GM12878 (cell line): ENCODE results near the gene KCND2. TPM values are rescaled to one million over a fixed set of nuclear protein-coding genes. Genes with fewer than 3 reads are reported as not detected.

Source experiments
- ATAC-seq: fragments of 200-7000 bp; cut with Tn5 transposase; 3 replicates; pipeline ENCODE4 v1.9.1; 2020; ENCODE audit warnings: mild to moderate bottlenecking, moderate library complexity
- BruUV-seq: library from RNA; stranded (reverse); fragments of 400-500 nt; replicated peaks from 2 replicates; lab custom pipeline; 2021; lab: Mats Ljungman, UMichigan
- CTCF ChIA-PET: fragments of 300-600 bp; sonication (Branson Sonifier 250); formaldehyde crosslinking; extraction: SDS; loops from one replicate; lab custom pipeline; 2021; ENCODE audit warnings: inconsistent platforms; lab: Yijun Ruan, JAX
- POLR2A ChIA-PET: fragments of 350-600 bp; formaldehyde crosslinking; extraction: SDS; loops from one replicate; lab custom pipeline; 2021; ENCODE audit warnings: inconsistent platforms; lab: Charles Lee
- RAD21 ChIA-PET: fragments of 300-600 bp; sonication (Branson Sonifier 250); formaldehyde crosslinking; loops from one replicate; lab custom pipeline; 2023; ENCODE audit warnings: antibody characterized with exemption; ENCODE audit not compliant: unreplicated experiment; lab: Charles Lee
- SMC1A ChIA-PET: fragments of 300-600 bp; sonication (Branson Sonifier 250); formaldehyde crosslinking; loops from one replicate; lab custom pipeline; 2023; ENCODE audit not compliant: unreplicated experiment, uncharacterized antibody; lab: Charles Lee
- DNase-seq: peaks from one replicate; pipeline ENCODE4 v3.0.0-alpha.2; 2011; ENCODE audit warnings: low read depth, low spot score
- FAIRE-seq: peaks from 3 replicates; lab custom pipeline; 2011; peaks lifted over from hg19 to GRCh38; lab: Jason Lieb, UNC
- H2AFZ ChIP-seq: 2 replicates; pipeline ENCODE4 v1.6.0; 2011; ENCODE audit warnings: low read depth, low read length, control low read depth; ENCODE audit not compliant: control insufficient read depth
- H3K27ac ChIP-seq: 2 replicates; pipeline ENCODE4 v1.5.1; 2011; ENCODE audit warnings: control low read depth; ENCODE audit not compliant: control insufficient read depth, insufficient read depth
- H3K27me3 ChIP-seq, 2 experiments: replicated peaks in 1 of 2; 2 replicates each; pipeline versions ENCODE4 v1.6.0 to v1.6.1; 2011; ENCODE audit warnings: low read length in 1 of 2; ENCODE audit not compliant: control insufficient read depth in 2 of 2, insufficient read depth in 2 of 2
- H3K36me3 ChIP-seq, 2 experiments: 2 replicates each; pipeline ENCODE4 v1.5.1; 2011; ENCODE audit warnings: low read length in 1 of 2; ENCODE audit not compliant: control insufficient read depth in 2 of 2, insufficient read depth in 2 of 2
- H3K4me1 ChIP-seq: 2 replicates; pipeline ENCODE4 v1.6.1; 2011; ENCODE audit warnings: mild to moderate bottlenecking, low read length, moderate library complexity, mixed read lengths; ENCODE audit not compliant: control insufficient read depth, insufficient read depth
- H3K4me2 ChIP-seq: 2 replicates; pipeline ENCODE4 v1.6.0; 2011; ENCODE audit warnings: control low read depth; ENCODE audit not compliant: control insufficient read depth, insufficient read depth
- H3K4me3 ChIP-seq: fragments of 200-600 bp; sonication (generic); 2 replicates; pipeline ENCODE4 v1.5.1; 2016
- H3K79me2 ChIP-seq: 2 replicates; pipeline ENCODE4 v1.6.0; 2011; ENCODE audit warnings: low read length; ENCODE audit not compliant: control insufficient read depth, insufficient read depth
- H3K9ac ChIP-seq: 2 replicates; pipeline ENCODE4 v1.8.0; 2011; ENCODE audit warnings: low read length, control low read depth, mixed read lengths; ENCODE audit not compliant: control insufficient read depth, insufficient read depth
- H3K9me3 ChIP-seq: replicated peaks from 3 replicates; pipeline ENCODE4 v1.5.1; 2011; ENCODE audit warnings: mild to moderate bottlenecking, low read length; ENCODE audit not compliant: control insufficient read depth, insufficient read depth
- H4K20me1 ChIP-seq: 2 replicates; pipeline ENCODE4 v1.6.0; 2011; ENCODE audit not compliant: control insufficient read depth, insufficient read depth
- BACH1 ChIP-seq: fragments of 450-650 bp; IDR thresholded peaks from 2 replicates; pipeline ENCODE4 v1.6.1; 2017; ENCODE audit warnings: mild to moderate bottlenecking, borderline replicate concordance
- BRCA1 ChIP-seq: IDR thresholded peaks from 2 replicates; pipeline ENCODE4 v1.6.1; 2011; ENCODE audit warnings: low read depth, low read length, improper control_type of control experiment
- CEBPB ChIP-seq, 2 experiments: fragments of 150-350 bp in 1 of 2; IDR thresholded peaks; 2 replicates each; pipeline ENCODE4 v1.6.1; 2012 to 2014; ENCODE audit warnings: low read depth in 2 of 2, low read length in 2 of 2, borderline replicate concordance in 1 of 2, inconsistent platforms in 1 of 2
- CHD1 ChIP-seq: IDR thresholded peaks from 2 replicates; pipeline ENCODE4 v1.6.1; 2012; ENCODE audit warnings: low read depth, low read length, improper control_type of control experiment
- DPF2 ChIP-seq: fragments of 450-650 bp; IDR thresholded peaks from 2 replicates; pipeline ENCODE4 v1.6.1; 2017; ENCODE audit warnings: mild to moderate bottlenecking
- EED ChIP-seq: sonication (generic); IDR thresholded peaks from 2 replicates; pipeline ENCODE4 v1.6.1; 2016; ENCODE audit warnings: antibody characterized with exemption, low read depth
- ESRRA ChIP-seq: IDR thresholded peaks from 2 replicates; pipeline ENCODE4 v1.6.1; 2012; ENCODE audit warnings: mild to moderate bottlenecking, low read length, improper control_type of control experiment
- ETV6 ChIP-seq, 2 experiments: fragments of 450-650 bp in 1 of 2; IDR thresholded peaks in 1 of 2; conservative IDR thresholded peaks in 1 of 2; 2 replicates each; pipeline ENCODE4 v1.6.1; 2014; ENCODE audit warnings: antibody characterized with exemption in 1 of 2, borderline replicate concordance in 1 of 2, low read depth in 1 of 2, mild to moderate bottlenecking in 1 of 2, moderate library complexity in 1 of 2
- HDAC2 ChIP-seq: fragments of 200-600 bp; sonication (generic); IDR thresholded peaks from 2 replicates; pipeline ENCODE4 v1.6.1; 2017
- HDAC6 ChIP-seq: fragments of 200-600 bp; sonication (generic); IDR thresholded peaks from one replicate; pipeline ENCODE4 v1.8.0; 2017; ENCODE audit warnings: antibody characterized with exemption; ENCODE audit not compliant: unreplicated experiment
- JUNB ChIP-seq: IDR thresholded peaks from 2 replicates; pipeline ENCODE4 v1.6.1; 2016; ENCODE audit warnings: antibody characterized with exemption, mild to moderate bottlenecking
- JUND ChIP-seq: IDR thresholded peaks from 2 replicates; pipeline ENCODE4 v1.6.1; 2012; ENCODE audit warnings: low read depth, mild to moderate bottlenecking, low read length, improper control_type of control experiment, moderate library complexity
- KAT2A ChIP-seq: conservative IDR thresholded peaks from 2 replicates; pipeline ENCODE4 v1.6.1; 2011; ENCODE audit warnings: low read depth, low read length; ENCODE audit not compliant: control insufficient read depth
- MXI1 ChIP-seq: fragments of 150-350 bp; IDR thresholded peaks from 2 replicates; pipeline ENCODE4 v1.6.1; 2011; ENCODE audit warnings: low read depth, mild to moderate bottlenecking, inconsistent platforms, low read length, improper control_type of control experiment
- MYC ChIP-seq: IDR thresholded peaks from 2 replicates; pipeline ENCODE4 v1.6.1; 2011; ENCODE audit warnings: mild to moderate bottlenecking, low read length, moderate library complexity, inconsistent platforms; ENCODE audit not compliant: insufficient read depth, insufficient replicate concordance, insufficient read length, severe bottlenecking
- NR2F1 ChIP-seq: fragments of 450-650 bp; conservative IDR thresholded peaks from 2 replicates; pipeline ENCODE4 v1.6.1; 2017; ENCODE audit warnings: mild to moderate bottlenecking
- PAX8 ChIP-seq: fragments of 450-650 bp; IDR thresholded peaks from 2 replicates; pipeline ENCODE4 v1.6.1; 2017; ENCODE audit warnings: mild to moderate bottlenecking, moderate library complexity
- RFX5 ChIP-seq: IDR thresholded peaks from 2 replicates; pipeline ENCODE4 v1.6.1; 2011; ENCODE audit warnings: low read depth, low read length, improper control_type of control experiment
- SIN3A ChIP-seq: IDR thresholded peaks from 2 replicates; pipeline ENCODE4 v1.6.1; 2012; ENCODE audit warnings: low read depth, low read length, improper control_type of control experiment
- WGBS: methylation state at CpG from one replicate; pipeline ENCODE4 v1.1.6; 2016; ENCODE audit warnings: low lambda C conversion rate; ENCODE audit not compliant: insufficient replicate concordance, insufficient coverage; ENCODE audit errors: missing lambda C conversion rate; 5-methylcytosine and 5-hydroxymethylcytosine counted together
- in situ Hi-C: fragments of 300-500 bp; cut with MboI; formaldehyde crosslinking; loops from 9 replicates; pipeline ENCODE4 v1.14.3; 2018; ENCODE audit warnings: mixed read lengths
- intact Hi-C: fragments of 100-400 bp; cut with micrococcal nuclease; formaldehyde crosslinking; loops from one replicate; pipeline ENCODE4 v1.14.2; 2022; ENCODE audit not compliant: unreplicated experiment
- polyA plus RNA-seq, 11 experiments: library from polyadenylated mRNA; depleted of rRNA in 4 of 11; unstranded in 6 of 11; stranded (reverse) in 5 of 11; fragments of >200 nt; fragmentation: Nextera tagmentation in 4 of 11; fragmentation: Illumina TruSeq in 1 of 11; extraction: Ambion mirVana in 4 of 11; extraction: Trizol in 1 of 11; gene quantifications; 1 replicate in 1 of 11; 2 replicates in 10 of 11; pipeline versions ENCODE4 v1.2.1 to v1.2.3, GENCODE V29; 2011 to 2016; ENCODE audit warnings: inconsistent platforms in 2 of 11, missing spikeins in 2 of 11, low read depth in 1 of 11
- total RNA-seq, 4 experiments: library from RNA; depleted of rRNA in 3 of 4; stranded (reverse); fragments of >200 nt in 3 of 4; fragmentation: Illumina TruSeq in 1 of 4; extraction: Trizol in 1 of 4; gene quantifications; 2 replicates each; pipeline versions ENCODE4 v1.2.1 to v1.2.3, GENCODE V29; 2013 to 2021
- TF ChIP-seq, protein P1 (sequence below): IDR thresholded peaks from 2 replicates; pipeline ENCODE4 v1.6.1; 2011; ENCODE audit warnings: borderline replicate concordance, low read depth, mild to moderate bottlenecking, moderate library complexity, low read length; ENCODE audit not compliant: insufficient read depth, poor library complexity, severe bottlenecking
- TF ChIP-seq, protein P2 (sequence below), 3 experiments: IDR thresholded peaks in 2 of 3; conservative IDR thresholded peaks in 1 of 3; 2 replicates each; pipeline ENCODE4 v1.5.1; 2011; ENCODE audit warnings: low read depth in 3 of 3, low read length in 3 of 3, mild to moderate bottlenecking in 3 of 3, control low read depth in 2 of 3, moderate library complexity in 2 of 3, inconsistent platforms in 1 of 3, mixed read lengths in 1 of 3; ENCODE audit not compliant: control insufficient read depth in 2 of 3, insufficient read depth in 1 of 3; ENCODE audit errors: extremely low read depth in 1 of 3

The KCND2 gene
- total and polyA plus RNA-seq, 10 of the 15 experiments (the other 5 are each of a cell fraction or from before 2014, with no cell fraction given): 3.6 to 22.3 (median 6.3) TPM

DNA sequence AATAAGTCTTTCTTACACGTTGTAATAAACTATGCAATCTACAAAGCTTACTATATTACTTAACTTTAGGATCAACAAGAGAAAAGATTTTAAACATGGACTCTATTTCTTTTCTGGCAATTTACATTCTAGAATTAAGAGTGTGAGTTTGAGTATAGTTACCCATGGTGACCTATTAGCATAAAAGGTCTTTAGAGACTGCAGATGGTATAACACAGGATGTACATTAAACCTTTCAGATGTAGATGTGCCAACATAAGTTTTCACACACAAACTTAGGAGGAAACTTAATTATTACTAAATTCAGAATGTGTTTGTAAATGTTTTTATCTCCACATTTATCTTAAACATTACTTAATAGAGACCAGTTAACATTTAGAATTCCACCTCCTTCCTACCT is 54.1 kb downstream of the KCND2 start (continued):
- TF ChIP-seq, protein P1, sequence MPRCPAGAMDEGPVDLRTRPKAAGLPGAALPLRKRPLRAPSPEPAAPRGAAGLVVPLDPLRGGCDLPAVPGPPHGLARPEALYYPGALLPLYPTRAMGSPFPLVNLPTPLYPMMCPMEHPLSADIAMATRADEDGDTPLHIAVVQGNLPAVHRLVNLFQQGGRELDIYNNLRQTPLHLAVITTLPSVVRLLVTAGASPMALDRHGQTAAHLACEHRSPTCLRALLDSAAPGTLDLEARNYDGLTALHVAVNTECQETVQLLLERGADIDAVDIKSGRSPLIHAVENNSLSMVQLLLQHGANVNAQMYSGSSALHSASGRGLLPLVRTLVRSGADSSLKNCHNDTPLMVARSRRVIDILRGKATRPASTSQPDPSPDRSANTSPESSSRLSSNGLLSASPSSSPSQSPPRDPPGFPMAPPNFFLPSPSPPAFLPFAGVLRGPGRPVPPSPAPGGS: no peak
- TF ChIP-seq DPF2: no peak
- TF ChIP-seq BACH1: no peak
- TF ChIP-seq BRCA1: no peak

DNA sequence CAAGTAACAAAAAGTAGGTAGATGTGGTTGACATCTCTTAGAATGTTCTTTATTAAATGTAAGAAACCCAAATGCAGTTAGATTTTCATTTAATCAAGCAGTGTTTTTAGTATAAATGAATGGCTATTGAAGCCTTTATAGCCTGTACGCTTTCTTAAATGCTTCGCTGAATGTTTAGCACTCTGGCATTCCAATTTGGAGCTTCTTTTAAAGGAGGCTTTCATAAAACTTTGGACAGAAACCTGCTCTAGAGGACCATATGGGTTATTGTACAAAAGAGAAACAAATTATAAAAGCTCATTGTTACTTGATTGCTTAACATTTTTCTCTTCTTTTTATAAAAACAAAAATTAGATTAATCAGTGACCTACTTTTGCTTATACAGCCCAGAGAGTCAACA is 59.5 kb downstream of the KCND2 start:
- Histone ChIP-seq H3K9me3 (peaks cover 6% of the 10 kb centered on the region), H3K27ac (no peak overlapping the region), H2AFZ (no peak overlapping the region), H3K4me2 (no peak overlapping the region), H3K9ac (no peak overlapping the region), H3K27me3 (no peaks in the 10 kb centered on the region), H4K20me1 (no peaks in the 10 kb centered on the region), H3K4me1 (peaks cover 5% of the 10 kb centered on the region; the same call in 1 of the 2 replicates), H3K36me3 (no peaks in the 10 kb centered on the region), H3K79me2 (no peaks in the 10 kb centered on the region), H3K4me3 (no peak overlapping the region)
- POLR2A ChIA-PET: no interaction called here
- no peak for FAIRE-seq
- SMC1A ChIA-PET: interaction anchor here (0.6 to 2.4 kb wide), 5 partner anchors 29 to 115 kb away, joined by 3 to 5 read pairs (median 3); no protein-coding TSS in a partner anchor
- in situ Hi-C loops: no loop called here
- intact Hi-C loops: loop anchor here (5.0 kb wide), 1 partner anchor 75 kb away; no protein-coding TSS in a partner anchor
- CTCF ChIA-PET: no interaction called here
- BruUV-seq: no TSS peak
- no peak for DNase-seq
- 37% methylated on average over 2 of the region's 2 CpGs for WGBS
- ATAC-seq: no peak
- RAD21 ChIA-PET: interaction anchor here (1.0 to 1.4 kb wide), 2 partner anchors 66 to 82 kb away, joined by 3 read pairs; no protein-coding TSS in a partner anchor
- TF ChIP-seq RFX5 (no peak), HDAC6 (no peak), JUNB (no peak), CEBPB (IDR thresholded peaks at IDR 0.05; ENCODE audit: borderline replicate concordance in 1 of 2, low read depth in 2 of 2, low read length in 2 of 2) (no peak), MYC (no peak), EED (no peak), ETV6 (conservative IDR thresholded peaks at IDR 0.05 in 1 of 2, IDR thresholded peaks at IDR 0.05 in 1 of 2; ENCODE audit: borderline replicate concordance in 1 of 2, low read depth in 1 of 2) (no peak), KAT2A (no peak), MXI1 (no peak), ESRRA (no peak), CHD1 (no peak), NR2F1 (no peak), SIN3A (no peak), JUND (no peak), PAX8 (no peak), HDAC2 (no peak)
- TF ChIP-seq, protein P2, sequence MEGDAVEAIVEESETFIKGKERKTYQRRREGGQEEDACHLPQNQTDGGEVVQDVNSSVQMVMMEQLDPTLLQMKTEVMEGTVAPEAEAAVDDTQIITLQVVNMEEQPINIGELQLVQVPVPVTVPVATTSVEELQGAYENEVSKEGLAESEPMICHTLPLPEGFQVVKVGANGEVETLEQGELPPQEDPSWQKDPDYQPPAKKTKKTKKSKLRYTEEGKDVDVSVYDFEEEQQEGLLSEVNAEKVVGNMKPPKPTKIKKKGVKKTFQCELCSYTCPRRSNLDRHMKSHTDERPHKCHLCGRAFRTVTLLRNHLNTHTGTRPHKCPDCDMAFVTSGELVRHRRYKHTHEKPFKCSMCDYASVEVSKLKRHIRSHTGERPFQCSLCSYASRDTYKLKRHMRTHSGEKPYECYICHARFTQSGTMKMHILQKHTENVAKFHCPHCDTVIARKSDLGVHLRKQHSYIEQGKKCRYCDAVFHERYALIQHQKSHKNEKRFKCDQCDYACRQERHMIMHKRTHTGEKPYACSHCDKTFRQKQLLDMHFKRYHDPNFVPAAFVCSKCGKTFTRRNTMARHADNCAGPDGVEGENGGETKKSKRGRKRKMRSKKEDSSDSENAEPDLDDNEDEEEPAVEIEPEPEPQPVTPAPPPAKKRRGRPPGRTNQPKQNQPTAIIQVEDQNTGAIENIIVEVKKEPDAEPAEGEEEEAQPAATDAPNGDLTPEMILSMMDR (IDR thresholded peaks at IDR 0.05 in 2 of 3, conservative IDR thresholded peaks at IDR 0.05 in 1 of 3; ENCODE audit: control insufficient read depth in 2 of 3, extremely low read depth in 1 of 3, insufficient read depth in 1 of 3, low read depth in 3 of 3, low read length in 3 of 3): no peak
